Right atrium auricular region (tissue), 2 donors: Measurements from ENCODE around the gene ADCY6. TPM values are rescaled to one million over a fixed set of nuclear protein-coding genes. Genes with fewer than 3 reads are reported as not detected.

ENCODE experiments used
- DNase-seq: peaks from one replicate; pipeline ENCODE4 v3.0.0-alpha.2; 2019; ENCODE audit warnings: low spot score
- H3K27ac ChIP-seq, 2 donors: fragments of 200-600 bp; sonication (generic); 1 replicate in 1 of 2; 2 replicates in 1 of 2; pipeline ENCODE4 v1.5.1; 2016 to 2019
- H3K27me3 ChIP-seq, 2 donors: fragments of 200-600 bp; sonication (generic); one replicate each; pipeline versions ENCODE4 v1.5.1 to v1.6.0; 2017 to 2019
- H3K36me3 ChIP-seq: fragments of 200-600 bp; sonication (generic); one replicate; pipeline ENCODE4 v1.5.1; 2016
- H3K4me1 ChIP-seq, 2 donors: fragments of 200-600 bp; sonication (generic); one replicate each; pipeline versions ENCODE4 v1.5.1 to v1.6.0; 2017 to 2019
- H3K4me3 ChIP-seq, 2 donors: fragments of 200-600 bp; sonication (generic); 1 replicate in 1 of 2; 2 replicates in 1 of 2; pipeline ENCODE4 v1.5.1; 2017 to 2019; ENCODE audit warnings: mild to moderate bottlenecking in 1 of 2, moderate library complexity in 1 of 2
- H3K9me3 ChIP-seq, 2 donors: fragments of 200-600 bp; sonication (generic); one replicate each; pipeline ENCODE4 v1.5.1; 2019
- total RNA-seq, 2 donors: library from RNA; depleted of rRNA; stranded (reverse); fragments of >200 nt; gene quantifications; one replicate each; pipeline ENCODE4 v1.1.0, GENCODE V29; 2016
- TF ChIP-seq, protein P1 (sequence below), 2 donors: fragments of 200-600 bp; sonication (generic); IDR thresholded peaks; one replicate each; pipeline ENCODE4 v1.5.1; 2019; ENCODE audit warnings: antibody characterized with exemption in 2 of 2

Gene ADCY6
- total RNA-seq, 2 donors from 2014 or later = 76.4 to 81.6 TPM

GRCh38 chr12:48786591-48787544 is 2.0 kb downstream of the ADCY6 start:
- H3K27ac ChIP-seq = peak overlapping the region; percentile 93 to 97
- peaks cover 8% of the 10 kb centered on the region for H3K36me3 ChIP-seq
- H3K4me3 ChIP-seq = peak overlapping the region; percentile 90 to 97
- no peaks in the 10 kb centered on the region for H3K9me3 ChIP-seq
- TF ChIP-seq, protein P1, sequence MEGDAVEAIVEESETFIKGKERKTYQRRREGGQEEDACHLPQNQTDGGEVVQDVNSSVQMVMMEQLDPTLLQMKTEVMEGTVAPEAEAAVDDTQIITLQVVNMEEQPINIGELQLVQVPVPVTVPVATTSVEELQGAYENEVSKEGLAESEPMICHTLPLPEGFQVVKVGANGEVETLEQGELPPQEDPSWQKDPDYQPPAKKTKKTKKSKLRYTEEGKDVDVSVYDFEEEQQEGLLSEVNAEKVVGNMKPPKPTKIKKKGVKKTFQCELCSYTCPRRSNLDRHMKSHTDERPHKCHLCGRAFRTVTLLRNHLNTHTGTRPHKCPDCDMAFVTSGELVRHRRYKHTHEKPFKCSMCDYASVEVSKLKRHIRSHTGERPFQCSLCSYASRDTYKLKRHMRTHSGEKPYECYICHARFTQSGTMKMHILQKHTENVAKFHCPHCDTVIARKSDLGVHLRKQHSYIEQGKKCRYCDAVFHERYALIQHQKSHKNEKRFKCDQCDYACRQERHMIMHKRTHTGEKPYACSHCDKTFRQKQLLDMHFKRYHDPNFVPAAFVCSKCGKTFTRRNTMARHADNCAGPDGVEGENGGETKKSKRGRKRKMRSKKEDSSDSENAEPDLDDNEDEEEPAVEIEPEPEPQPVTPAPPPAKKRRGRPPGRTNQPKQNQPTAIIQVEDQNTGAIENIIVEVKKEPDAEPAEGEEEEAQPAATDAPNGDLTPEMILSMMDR (IDR thresholded peaks at IDR 0.05) = no peak
- peaks cover 0 to 68% of the 10 kb centered on the region in 2 donors for H3K4me1 ChIP-seq
- no peak for DNase-seq
- H3K27me3 ChIP-seq = no peaks in the 10 kb centered on the region

DNA sequence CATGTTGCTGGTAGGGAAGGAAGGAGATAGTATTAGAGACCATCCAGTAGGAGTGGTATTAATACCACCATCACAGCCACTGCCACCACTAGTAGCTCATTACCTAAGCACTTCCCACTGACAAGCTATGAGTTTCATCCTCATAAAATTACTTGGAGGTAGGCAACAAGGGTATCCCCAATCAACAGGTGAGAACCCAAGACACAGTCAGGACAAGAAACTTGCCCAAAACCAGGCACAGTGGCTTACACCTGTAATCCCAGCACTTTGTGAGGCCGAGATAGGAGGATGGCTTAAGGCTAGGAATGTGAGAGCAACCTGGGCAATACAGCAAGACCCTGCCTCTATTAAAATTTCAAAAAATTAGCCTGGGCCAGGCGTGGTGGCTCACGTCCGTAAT is 5.5 kb downstream of the ADCY6 start:
- DNase-seq = no peak
- H3K4me3 ChIP-seq = no peak overlapping the region
- TF ChIP-seq, protein P1 (IDR thresholded peaks at IDR 0.05) = no peak
- peaks cover 0 to 94% of the 10 kb centered on the region in 2 donors for H3K4me1 ChIP-seq
- no peaks in the 10 kb centered on the region for H3K27me3 ChIP-seq
- H3K27ac ChIP-seq = peak overlapping the region; percentile 83 to 93
- peaks cover 8% of the 10 kb centered on the region for H3K36me3 ChIP-seq
- H3K9me3 ChIP-seq = no peaks in the 10 kb centered on the region

- Histone ChIP-seq H3K27ac (peak overlapping the region; percentile 83 to 93), H3K9me3 (no peaks in the 10 kb centered on the region), H3K4me1 (peaks cover 0 to 96% of the 10 kb centered on the region in 2 donors), H3K4me3 (peak overlapping the region in 1 of 2 donors; percentile 3), H3K27me3 (no peaks in the 10 kb centered on the region), H3K36me3 (peaks cover 8% of the 10 kb centered on the region)
- no peak for DNase-seq
- TF ChIP-seq, protein P1 (IDR thresholded peaks at IDR 0.05) = no peak
Measured at GRCh38 chr12:48782457-48783395, 6.2 kb downstream of the ADCY6 start.

DNA sequence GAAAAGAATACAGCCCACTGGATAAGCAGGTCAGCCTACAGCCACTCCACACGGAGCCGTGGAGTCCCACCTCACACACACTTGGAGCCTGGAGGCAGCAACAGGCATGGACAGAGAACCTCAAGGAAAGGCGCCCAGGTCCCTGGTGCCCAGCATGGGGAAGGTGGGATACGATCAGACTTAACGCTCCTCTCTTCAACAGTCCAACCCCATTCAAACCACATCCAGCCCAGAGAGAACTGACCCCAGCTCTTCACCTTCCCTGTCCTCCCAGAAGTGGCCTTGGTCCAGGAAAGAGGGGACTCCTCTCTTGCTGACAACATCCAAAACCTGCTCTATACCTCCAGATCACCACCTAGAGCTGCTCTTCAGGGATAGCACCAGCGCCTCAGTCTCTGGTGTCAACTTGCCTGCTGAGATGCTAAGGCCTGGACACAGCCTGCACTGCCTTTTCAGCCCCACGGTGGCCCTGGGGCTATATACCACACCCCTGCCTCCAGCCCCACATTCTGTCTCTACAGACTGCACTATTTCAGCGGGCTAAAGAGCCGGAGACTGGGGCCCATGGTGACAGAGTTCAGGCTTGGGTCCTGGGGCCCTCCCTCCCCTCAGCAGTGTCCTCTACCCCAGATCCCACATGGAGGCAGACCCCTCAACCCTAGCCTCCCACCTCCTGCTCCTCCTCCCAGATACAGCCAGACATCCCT is 7.0 kb downstream of the ADCY6 start:
- no peaks in the 10 kb centered on the region for H3K27me3 ChIP-seq
- DNase-seq = no peak
- peak overlapping the region; percentile 83 to 93 for H3K27ac ChIP-seq
- TF ChIP-seq, protein P1 (IDR thresholded peaks at IDR 0.05) = no peak
- peak overlapping the region in 1 of 2 donors; percentile 3 for H3K4me3 ChIP-seq
- peaks cover 0 to 96% of the 10 kb centered on the region in 2 donors for H3K4me1 ChIP-seq
- H3K9me3 ChIP-seq = no peaks in the 10 kb centered on the region
- H3K36me3 ChIP-seq = peaks cover 14% of the 10 kb centered on the region

DNA sequence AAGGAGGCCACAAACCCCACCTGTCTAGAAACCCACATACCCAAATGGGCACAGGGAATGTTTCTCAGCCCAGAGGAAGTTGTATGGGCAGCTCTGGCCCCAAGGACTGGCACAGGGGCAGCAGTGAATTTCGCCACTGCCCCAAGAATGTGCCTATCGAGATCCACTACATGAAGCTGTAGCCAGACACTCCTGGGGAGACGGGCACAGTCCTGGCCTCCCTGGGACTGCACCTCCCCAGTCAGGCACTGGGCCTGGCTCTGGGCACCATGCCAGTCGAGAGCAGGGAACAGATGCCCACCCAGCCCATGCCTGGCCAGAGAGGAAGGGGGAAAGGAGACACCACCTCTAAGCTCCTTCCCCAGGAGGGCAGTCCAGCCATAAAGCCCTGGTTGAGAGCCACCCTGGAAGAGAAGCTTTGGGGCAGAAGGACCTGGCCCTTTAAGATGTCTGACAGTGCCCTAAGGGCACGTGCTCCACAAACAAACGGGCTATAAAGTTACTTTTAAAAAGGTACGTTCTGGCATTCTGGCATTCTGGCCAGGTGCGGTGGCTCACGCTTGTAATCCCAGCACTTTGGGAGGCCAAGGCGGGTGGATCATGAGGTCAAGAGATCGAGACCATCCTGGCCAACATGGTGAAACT is 8.4 kb downstream of the ADCY6 start:
- peaks cover 0 to 88% of the 10 kb centered on the region in 2 donors for H3K4me1 ChIP-seq
- no peaks in the 10 kb centered on the region for H3K27me3 ChIP-seq
- DNase-seq = no peak
- TF ChIP-seq, protein P1 (IDR thresholded peaks at IDR 0.05) = no peak
- H3K27ac ChIP-seq = peak overlapping the region; percentile 83 to 93
- H3K4me3 ChIP-seq = no peak overlapping the region
- peaks cover 28% of the 10 kb centered on the region for H3K36me3 ChIP-seq
- no peaks in the 10 kb centered on the region for H3K9me3 ChIP-seq
